Skeletal muscle satellite cell (primary cell): Measurements from ENCODE around the gene UEVLD.

Source experiments
- H3K27me3 ChIP-seq: 2 replicates; pipeline ENCODE4 v1.7.0; 2013; ENCODE audit warnings: low read length; ENCODE audit not compliant: control insufficient read depth, insufficient read depth
- H3K36me3 ChIP-seq: 2 replicates; pipeline ENCODE4 v1.7.0; 2013; ENCODE audit warnings: mild to moderate bottlenecking, control low read depth, low read length; ENCODE audit not compliant: insufficient read depth
- H3K4me1 ChIP-seq: 2 replicates; pipeline ENCODE4 v1.7.0; 2013; ENCODE audit warnings: low read length; ENCODE audit not compliant: control insufficient read depth, insufficient read depth
- H3K4me2 ChIP-seq: 2 replicates; pipeline ENCODE4 v1.7.0; 2013; ENCODE audit warnings: mild to moderate bottlenecking, low read length
- H3K4me3 ChIP-seq: 2 replicates; pipeline ENCODE4 v1.7.0; 2013; ENCODE audit warnings: low read length
- H3K9ac ChIP-seq: 2 replicates; pipeline ENCODE4 v1.7.0; 2013; ENCODE audit warnings: mild to moderate bottlenecking, low read depth, low read length, moderate library complexity
- H3K9me3 ChIP-seq: replicated peaks from 2 replicates; pipeline ENCODE4 v1.7.0; 2013; ENCODE audit warnings: mild to moderate bottlenecking, control low read depth, low read length

UEVLD gene

DNA sequence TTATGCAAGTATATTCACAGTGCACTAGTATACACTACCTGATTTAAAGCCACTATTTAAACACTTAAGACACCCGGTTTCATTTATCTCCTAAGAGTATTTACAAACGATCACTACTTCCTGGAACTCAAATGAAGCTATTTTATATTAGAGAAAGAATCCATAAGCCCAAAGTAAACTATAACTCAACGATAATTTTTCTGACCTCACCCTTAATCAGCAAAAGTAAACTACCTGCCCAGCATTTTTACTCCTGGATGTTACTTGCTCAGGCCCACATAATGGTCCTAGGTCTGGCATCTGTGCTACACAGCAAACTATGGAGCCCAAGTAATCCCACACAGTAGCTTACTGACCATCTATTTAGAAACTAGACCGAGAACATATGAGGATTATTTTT is 95.2 kb downstream of the UEVLD start:
- H3K4me3 ChIP-seq = no peak overlapping the region
- H3K9me3 ChIP-seq = no peaks in the 10 kb centered on the region
- no peaks in the 10 kb centered on the region for H3K27me3 ChIP-seq
- H3K36me3 ChIP-seq = peaks cover 30% of the 10 kb centered on the region
- H3K9ac ChIP-seq = no peak overlapping the region
- no peaks in the 10 kb centered on the region for H3K4me1 ChIP-seq
- H3K4me2 ChIP-seq = no peak overlapping the region

- Histone ChIP-seq H3K4me2 (no peak overlapping the region), H3K27me3 (no peaks in the 10 kb centered on the region), H3K36me3 (peaks cover 33% of the 10 kb centered on the region), H3K9me3 (no peaks in the 10 kb centered on the region), H3K4me3 (no peak overlapping the region), H3K9ac (no peak overlapping the region), H3K4me1 (no peaks in the 10 kb centered on the region)
Observed at GRCh38 chr11:18492888-18493287, 95.6 kb downstream of the UEVLD start.

DNA sequence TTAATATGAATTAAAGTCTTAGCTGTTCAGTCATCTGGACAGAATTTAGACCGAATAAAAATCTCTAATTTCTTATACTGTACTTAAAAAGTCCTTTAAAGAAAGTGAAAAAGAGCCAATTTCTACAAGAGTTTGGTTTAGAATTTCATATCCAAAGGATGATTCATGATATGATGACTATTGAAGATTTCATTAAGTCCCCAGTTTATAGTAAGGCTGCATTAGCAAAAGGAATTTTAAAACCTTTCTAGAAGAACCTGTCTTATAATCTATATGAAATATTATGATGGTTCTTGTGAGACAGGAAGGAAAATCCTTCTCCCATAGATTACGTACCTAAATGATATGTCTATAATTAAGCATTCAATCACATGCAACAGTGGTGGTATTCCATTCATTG is 96.6 kb downstream of the UEVLD start:
- Histone ChIP-seq H3K9me3 (no peaks in the 10 kb centered on the region), H3K4me1 (no peaks in the 10 kb centered on the region), H3K4me3 (no peak overlapping the region), H3K9ac (no peak overlapping the region), H3K27me3 (no peaks in the 10 kb centered on the region), H3K4me2 (no peak overlapping the region), H3K36me3 (peaks cover 27% of the 10 kb centered on the region)

GRCh38 chr11:18490736-18491485 is 97.6 kb downstream of the UEVLD start:
- Histone ChIP-seq H3K36me3 (peaks cover 27% of the 10 kb centered on the region), H3K4me3 (no peak overlapping the region), H3K4me1 (no peaks in the 10 kb centered on the region)

GRCh38 chr11:18490319-18490718 is 98.2 kb downstream of the UEVLD start:
- no peaks in the 10 kb centered on the region for H3K4me1 ChIP-seq
- H3K9me3 ChIP-seq = no peaks in the 10 kb centered on the region
- no peak overlapping the region for H3K4me3 ChIP-seq
- no peaks in the 10 kb centered on the region for H3K27me3 ChIP-seq
- H3K4me2 ChIP-seq = no peak overlapping the region
- H3K9ac ChIP-seq = no peak overlapping the region
- H3K36me3 ChIP-seq = peaks cover 27% of the 10 kb centered on the region

More at GRCh38 chr11:18490736-18491485, 97.6 kb downstream of the UEVLD start:
- Histone ChIP-seq H3K9me3 (no peaks in the 10 kb centered on the region), H3K4me2 (no peak overlapping the region), H3K27me3 (no peaks in the 10 kb centered on the region), H3K9ac (no peak overlapping the region)

GRCh38 chr11:18485913-18486528 is 102.5 kb downstream of the UEVLD start:
- Histone ChIP-seq H3K9me3 (no peaks in the 10 kb centered on the region), H3K4me3 (no peak overlapping the region), H3K27me3 (no peaks in the 10 kb centered on the region), H3K36me3 (peaks cover 42% of the 10 kb centered on the region), H3K9ac (no peak overlapping the region), H3K4me1 (no peaks in the 10 kb centered on the region), H3K4me2 (no peak overlapping the region)
